CD4-positive, alpha-beta T cell treated with Interleukin-4 for 1 hour (primary cell): Measurements from ENCODE around the gene CEP85L.

Source experiments
- DNase-seq, 2 donors: peaks; one replicate each; pipeline ENCODE4 v3.0.0-alpha.2; 2020 to 2022

CEP85L gene

DNA sequence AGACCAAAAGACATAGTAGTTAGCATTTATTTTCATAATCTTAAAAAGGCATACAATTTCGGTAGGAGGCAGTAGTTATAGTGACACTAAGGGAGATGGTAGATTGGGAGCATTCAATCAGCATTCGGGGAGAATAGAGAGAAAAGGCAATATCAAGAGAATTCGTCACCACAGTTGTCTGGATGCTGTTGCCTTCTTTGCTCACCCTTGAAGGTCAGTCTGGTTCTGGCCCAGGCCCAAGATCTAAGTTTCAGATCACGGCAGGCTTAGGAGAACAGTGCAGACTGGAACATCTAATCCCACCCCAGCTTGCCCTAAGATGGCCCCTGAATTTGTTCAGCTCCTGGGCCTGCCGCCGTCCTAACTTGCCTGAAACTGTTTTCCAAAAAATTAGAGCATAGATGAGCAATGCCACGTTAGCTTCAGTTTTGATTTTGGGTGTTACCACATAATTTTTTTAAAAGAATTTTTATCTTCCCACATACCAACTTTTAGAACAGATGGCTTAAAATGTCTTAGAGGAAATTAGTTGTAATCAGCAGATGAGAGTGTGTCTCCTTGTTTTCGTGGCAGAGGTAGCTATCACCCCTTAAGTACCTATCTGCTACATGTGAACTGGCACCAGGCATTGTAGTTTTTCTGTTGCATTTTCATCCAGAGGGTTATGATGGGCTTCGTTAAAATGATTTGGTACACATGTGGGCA, 8.3 kb upstream of the CEP85L start:
- DNase-seq: no peak

DNA sequence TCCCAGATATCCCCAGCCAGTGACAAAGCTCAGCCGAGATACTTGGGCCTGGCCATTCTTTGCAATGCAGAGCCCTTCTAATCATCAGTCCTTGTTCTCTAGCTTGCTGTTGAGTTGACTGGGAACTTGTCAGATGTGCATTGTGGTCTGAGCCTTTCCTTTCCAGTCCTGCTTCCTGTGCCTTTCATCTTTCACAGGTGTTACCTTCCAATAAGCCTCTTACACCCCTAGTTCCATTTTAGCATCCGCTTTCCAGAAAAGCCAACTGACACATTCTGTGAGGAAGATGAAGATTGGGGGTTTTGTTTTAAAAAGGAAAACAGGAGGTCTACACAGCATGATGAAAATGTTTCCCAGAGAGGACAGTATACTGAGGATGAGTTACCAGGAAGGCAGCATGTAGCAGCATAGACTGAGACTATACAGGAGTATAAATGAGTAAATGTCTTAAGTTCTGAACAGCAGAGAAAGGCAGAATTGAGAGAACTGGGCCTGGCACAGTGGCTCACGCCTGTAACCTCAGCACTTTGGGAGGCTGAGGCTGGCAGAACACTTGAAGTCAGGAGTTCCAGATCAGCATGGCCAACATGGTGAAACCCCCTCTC, 5.6 kb upstream of the CEP85L start:
- DNase-seq: peak; percentile 14 to 59

- no peak for DNase-seq
Measured at GRCh38 chr6:118652051-118652615, 742 bp upstream of the CEP85L start.

- peak; percentile 14 to 40 for DNase-seq
Measured at GRCh38 chr6:118650582-118651281, 659 bp downstream of the CEP85L start.

DNA sequence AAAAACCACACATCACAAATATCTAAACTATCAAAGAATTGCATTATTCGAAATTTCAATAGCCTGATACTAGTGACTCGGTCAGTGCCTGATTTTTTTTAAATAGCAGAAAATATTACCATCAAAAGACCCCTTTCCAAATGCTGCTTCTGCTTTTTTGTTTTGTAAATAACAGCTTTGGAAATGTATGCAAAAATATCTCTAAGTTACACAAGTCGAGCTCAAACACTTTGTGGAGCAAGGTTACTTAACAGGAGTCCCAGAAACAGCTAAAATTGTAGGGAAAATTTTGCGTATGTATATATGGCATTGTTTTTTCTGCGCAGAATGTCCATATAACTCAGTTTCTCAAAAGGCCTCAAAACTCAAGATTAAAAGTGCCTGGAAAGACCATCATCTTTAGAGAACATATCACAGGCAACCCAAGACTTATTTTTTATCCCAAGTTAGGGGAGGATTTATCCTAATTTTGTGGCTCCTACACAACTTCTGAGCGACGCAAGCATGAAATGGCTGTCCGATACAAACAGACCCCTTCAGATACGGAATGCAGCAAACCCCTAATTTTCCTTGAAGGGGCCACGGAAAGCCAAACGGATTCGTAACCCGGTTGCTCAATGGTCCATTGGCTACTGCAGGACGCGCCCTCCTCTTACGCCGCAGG, 1.3 kb downstream of the CEP85L start:
- no peak for DNase-seq

- no peak for DNase-seq
Measured at GRCh38 chr6:118648866-118649554, 2.4 kb downstream of the CEP85L start.

GRCh38 chr6:118646977-118647376, 4.4 kb downstream of the CEP85L start:
- no peak for DNase-seq

DNA sequence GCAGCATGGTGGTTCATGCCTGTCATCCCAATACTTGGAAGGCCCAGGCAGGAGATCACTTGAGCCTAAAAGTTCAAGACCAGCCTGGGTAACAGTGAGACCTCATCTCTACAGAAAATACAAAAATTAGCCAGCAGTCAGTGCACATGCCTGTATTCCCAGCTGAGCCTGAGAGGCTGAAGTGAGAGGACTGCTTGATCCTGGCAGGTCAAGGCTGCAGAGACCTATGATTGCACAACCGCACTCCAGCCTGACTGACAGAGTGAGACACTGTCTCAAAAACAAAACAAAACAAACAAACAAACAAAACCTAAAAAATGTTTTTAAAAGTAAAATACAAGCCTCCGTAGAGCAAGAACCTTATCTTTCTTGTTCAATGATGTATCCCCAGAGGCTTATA, 6.0 kb downstream of the CEP85L start:
- DNase-seq: no peak

GRCh38 chr6:118644007-118644406, 7.4 kb downstream of the CEP85L start:
- no peak for DNase-seq

GRCh38 chr6:118641042-118641441, 10.3 kb downstream of the CEP85L start:
- no peak for DNase-seq

GRCh38 chr6:118639054-118639964, 12.1 kb downstream of the CEP85L start:
- DNase-seq: no peak

DNA sequence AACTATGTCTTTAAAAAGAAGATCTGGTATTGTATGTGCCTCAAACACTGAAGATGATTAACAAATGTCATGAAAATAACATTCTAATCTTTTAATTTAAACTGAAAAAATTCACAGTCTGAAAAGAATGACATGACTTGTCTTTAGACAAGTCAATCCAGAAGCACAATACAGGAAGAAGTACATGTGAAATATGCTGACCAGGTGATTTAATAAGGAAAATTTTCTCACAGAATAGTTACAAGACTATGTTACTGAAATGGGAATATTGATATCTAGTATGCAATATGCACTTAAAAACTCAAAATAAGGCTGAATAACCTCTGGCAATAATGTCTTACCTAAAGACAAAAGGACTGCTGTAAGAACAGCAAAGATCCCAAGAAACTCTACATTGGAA, 13.1 kb downstream of the CEP85L start:
- no peak for DNase-seq

DNA sequence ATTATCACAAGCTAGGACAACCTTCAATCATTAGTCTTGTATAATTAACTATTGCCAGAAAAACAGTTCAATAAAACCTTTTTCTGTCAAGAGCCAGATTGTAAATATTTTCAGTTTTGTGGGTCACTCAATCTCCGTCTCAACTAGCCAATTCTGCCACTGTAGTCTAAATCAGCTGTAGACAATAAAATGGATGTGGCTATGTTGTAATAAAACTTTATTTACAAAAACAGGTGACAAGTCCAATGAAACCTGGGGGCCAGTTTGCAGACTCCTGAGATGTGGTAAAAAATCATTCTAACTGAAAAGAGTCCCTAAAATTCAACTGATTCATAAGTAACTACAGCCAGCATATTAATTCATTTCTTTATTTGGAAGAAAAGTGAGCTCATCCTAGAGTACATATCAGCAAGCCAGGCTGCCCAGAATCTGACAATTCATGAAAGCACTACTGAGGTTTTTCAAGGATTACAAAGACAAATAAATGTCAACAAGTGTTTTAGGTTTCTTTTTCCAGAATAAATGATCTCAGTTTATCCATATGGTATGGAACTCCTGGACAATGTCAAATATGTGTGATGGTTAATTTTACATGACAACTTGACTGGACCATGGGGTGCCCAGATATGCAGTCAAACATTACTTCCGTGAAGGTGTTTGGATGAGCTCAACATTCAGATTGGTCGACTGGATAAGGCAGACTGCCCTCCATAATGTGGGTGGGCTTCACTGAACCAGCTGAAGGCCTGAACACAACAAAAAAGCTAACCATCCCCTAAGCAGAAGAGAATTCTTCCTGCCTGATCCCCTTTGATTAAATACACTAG, 15.3 kb downstream of the CEP85L start:
- DNase-seq: no peak

DNA sequence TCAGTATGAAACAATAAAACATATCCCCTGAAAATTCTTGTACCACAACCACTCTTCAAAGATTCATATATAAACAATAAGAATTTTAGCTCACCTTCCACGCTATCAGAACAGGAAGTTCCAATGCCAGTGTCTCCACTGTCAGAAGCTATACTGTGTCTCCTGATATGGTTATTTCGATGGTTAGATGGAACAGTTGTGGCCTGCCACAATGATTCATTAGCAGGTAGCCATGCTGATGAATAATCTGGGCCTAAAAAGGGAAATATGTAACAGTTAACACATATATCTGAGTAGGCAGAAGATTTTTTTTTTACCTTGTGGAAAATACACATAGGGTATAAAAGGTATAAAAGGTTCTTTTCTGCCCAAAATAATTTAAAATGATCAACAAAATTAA, 19.0 kb downstream of the CEP85L start:
- no peak for DNase-seq

GRCh38 chr6:118630923-118631322, 20.5 kb downstream of the CEP85L start:
- DNase-seq: no peak

DNA sequence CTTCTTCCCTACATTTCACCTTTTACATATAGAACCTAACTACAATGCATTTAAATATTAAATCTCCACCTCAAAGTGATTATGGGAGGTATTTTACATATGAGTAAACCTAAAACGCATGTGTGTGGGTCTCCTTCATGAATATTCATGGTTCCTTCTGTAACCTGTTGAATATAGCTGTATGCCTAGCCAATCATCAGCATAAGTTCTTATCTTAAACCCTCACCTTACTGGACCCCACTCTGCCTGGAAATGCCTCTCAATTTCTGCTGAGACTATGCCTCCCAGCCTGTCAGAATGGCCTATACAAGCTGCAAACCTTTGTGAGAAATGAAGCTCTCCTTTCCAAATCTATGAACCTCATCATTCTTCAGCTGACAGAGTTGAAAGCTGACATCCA, 21.3 kb downstream of the CEP85L start:
- DNase-seq: no peak

DNA sequence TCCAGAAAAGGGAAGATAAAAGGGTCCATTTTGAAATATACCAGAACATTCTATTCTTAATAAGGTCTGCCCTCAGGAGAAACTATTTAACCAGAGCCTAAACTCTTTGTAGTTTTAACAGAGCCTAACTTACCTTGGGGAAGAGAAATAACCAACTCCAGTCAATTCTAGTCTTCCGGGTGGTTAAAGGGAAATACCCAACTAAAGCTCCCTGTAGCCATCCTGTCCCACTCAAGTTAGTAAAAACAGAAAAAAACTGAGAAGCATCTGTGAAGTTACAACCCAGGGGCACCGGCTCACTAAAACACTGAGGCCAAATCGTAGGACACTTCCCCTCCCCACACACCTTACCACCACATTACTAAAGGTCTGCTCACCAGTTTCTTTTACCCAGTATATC, 23.7 kb downstream of the CEP85L start:
- no peak for DNase-seq

DNA sequence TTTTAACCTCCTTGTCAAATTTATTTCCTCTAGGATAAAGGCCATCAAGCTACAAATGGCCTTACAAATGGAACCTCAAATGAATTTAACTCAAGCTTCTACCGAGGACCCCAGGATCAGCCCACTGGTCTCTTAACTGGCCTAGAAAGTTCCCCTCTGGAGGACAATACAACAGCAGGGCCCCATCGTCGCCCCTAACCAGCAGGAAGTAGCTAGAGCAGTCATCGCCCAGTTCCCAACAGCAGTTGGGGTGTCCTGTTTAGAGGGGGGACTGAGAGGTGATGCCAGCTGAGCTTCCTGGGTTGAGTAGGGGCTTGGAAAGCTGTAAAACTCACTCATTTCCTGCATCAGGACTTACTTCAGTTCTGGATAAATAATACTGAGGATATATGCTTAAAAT, 25.6 kb downstream of the CEP85L start:
- DNase-seq: no peak

- DNase-seq: no peak
Measured at GRCh38 chr6:118621799-118622470, 29.5 kb downstream of the CEP85L start.

DNA sequence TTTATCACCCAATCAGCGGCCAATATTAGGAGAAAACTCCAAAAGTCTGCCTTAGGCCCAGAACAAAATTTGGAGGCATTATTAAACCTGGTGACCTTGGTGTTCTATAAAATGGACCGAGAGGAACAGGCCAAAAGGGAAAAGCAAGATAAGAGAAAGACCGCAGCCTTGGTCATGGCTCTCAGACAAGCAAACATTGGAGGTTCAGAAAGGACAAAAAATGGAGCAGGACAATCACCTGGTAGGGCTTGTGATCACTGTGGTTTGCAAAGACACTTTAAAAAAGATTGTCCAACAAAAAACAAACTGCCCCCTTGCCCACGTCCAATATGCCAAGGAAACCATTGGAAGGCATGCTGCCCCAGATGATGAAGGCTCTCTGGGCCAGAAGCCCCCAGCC, 31.2 kb downstream of the CEP85L start:
- no peak for DNase-seq
